Mesendoderm (in vitro differentiated cells): ENCODE measurements around the gene TARM1.
A peak's percentile ranks its signal among the peaks of the same experiment; 100 is the strongest.
"Not testable (repeated sequence)": the region's sequence is repeated elsewhere in the genome, so short reads cannot be mapped to it uniquely, and the experiment has no call there.

Source experiments
- DNase-seq: peaks from one replicate; pipeline ENCODE4 v3.0.0; 2013
- H2AK5ac ChIP-seq: 2 replicates; pipeline ENCODE4 v1.6.1; 2013; ENCODE audit warnings: low read length, inconsistent platforms
- H2BK120ac ChIP-seq: 2 replicates; pipeline ENCODE4 v1.6.1; 2013; ENCODE audit warnings: low read depth, mild to moderate bottlenecking, low read length, moderate library complexity, mixed read lengths
- H2BK15ac ChIP-seq: replicated peaks from 2 replicates; pipeline ENCODE4 v1.6.1; 2013; ENCODE audit warnings: low read depth, mild to moderate bottlenecking, moderate library complexity
- H2BK5ac ChIP-seq: 2 replicates; pipeline ENCODE4 v1.6.1; 2013; ENCODE audit warnings: low read length, inconsistent platforms
- H3K18ac ChIP-seq: 2 replicates; pipeline ENCODE4 v1.6.1; 2013; ENCODE audit warnings: mild to moderate bottlenecking, low read length, mixed read lengths
- H3K23ac ChIP-seq: one replicate; pipeline ENCODE4 v1.6.1; 2013; ENCODE audit warnings: low read length
- H3K27ac ChIP-seq: 2 replicates; pipeline ENCODE4 v1.5.1; 2013; ENCODE audit warnings: low read depth, mild to moderate bottlenecking, inconsistent platforms, low read length, moderate library complexity
- H3K27me3 ChIP-seq: 2 replicates; pipeline ENCODE4 v1.6.1; 2013; ENCODE audit warnings: low read length, control low read depth, mild to moderate bottlenecking, inconsistent platforms; ENCODE audit not compliant: insufficient read depth, poor library complexity
- H3K36me3 ChIP-seq: 2 replicates; pipeline ENCODE4 v1.6.1; 2013; ENCODE audit warnings: low read length, inconsistent platforms; ENCODE audit not compliant: control insufficient read depth, insufficient read depth
- H3K4ac ChIP-seq: one replicate; pipeline ENCODE4 v1.6.1; 2013; ENCODE audit warnings: low read depth, mild to moderate bottlenecking, low read length, moderate library complexity
- H3K4me1 ChIP-seq: 2 replicates; pipeline ENCODE4 v1.6.1; 2013; ENCODE audit warnings: low read depth, low read length, inconsistent platforms; ENCODE audit not compliant: control insufficient read depth
- H3K4me2 ChIP-seq: 2 replicates; pipeline ENCODE4 v1.6.1; 2013; ENCODE audit warnings: low read length
- H3K4me3 ChIP-seq: 2 replicates; pipeline ENCODE4 v1.5.1; 2013; ENCODE audit warnings: mild to moderate bottlenecking, low read length
- H3K56ac ChIP-seq: one replicate; pipeline ENCODE4 v1.6.1; 2013; ENCODE audit warnings: low read length
- H3K79me1 ChIP-seq: 2 replicates; pipeline ENCODE4 v1.6.1; 2013; ENCODE audit warnings: low read length, inconsistent platforms
- H3K79me2 ChIP-seq: 2 replicates; pipeline ENCODE4 v1.6.1; 2013; ENCODE audit warnings: mild to moderate bottlenecking, low read length; ENCODE audit not compliant: control insufficient read depth, insufficient read depth
- H3K9ac ChIP-seq: 2 replicates; pipeline ENCODE4 v1.6.1; 2013; ENCODE audit warnings: low read length, inconsistent platforms
- H4K5ac ChIP-seq: one replicate; pipeline ENCODE4 v1.6.1; 2013; ENCODE audit warnings: low read length
- H4K8ac ChIP-seq: one replicate; pipeline ENCODE4 v1.6.1; 2013; ENCODE audit warnings: low read depth, mild to moderate bottlenecking, control low read depth, low read length, moderate library complexity
- WGBS: extraction: QIAGEN DNeasy Blood & Tissue Kit; methylation state at CpG from one replicate; pipeline ENCODE4 v1.1.7; 2013; ENCODE audit warnings: low lambda C conversion rate, missing lambda C conversion rate; ENCODE audit not compliant: insufficient coverage; ENCODE audit errors: extremely low coverage; 5-methylcytosine and 5-hydroxymethylcytosine counted together

The TARM1 gene

GRCh38 chr19:54036542-54036941 is 44.6 kb downstream of the TARM1 start:
- H3K79me1 ChIP-seq, H4K5ac ChIP-seq, H3K27me3 ChIP-seq, H4K8ac ChIP-seq, H3K4ac ChIP-seq, H2BK15ac ChIP-seq, H3K79me2 ChIP-seq, H3K9ac ChIP-seq, H2BK5ac ChIP-seq, H3K4me2 ChIP-seq, DNase-seq, H3K36me3 ChIP-seq, H3K23ac ChIP-seq, H2BK120ac ChIP-seq, H3K4me1 ChIP-seq, H3K4me3 ChIP-seq, H2AK5ac ChIP-seq: not testable (repeated sequence)
- WGBS: no CpG with 5 or more reads among the region's 5 CpGs
- Histone ChIP-seq H3K56ac (peak overlapping the region; percentile 60), H3K27ac (peak overlapping the region; percentile 75), H3K18ac (peak overlapping the region; percentile 68)

DNA sequence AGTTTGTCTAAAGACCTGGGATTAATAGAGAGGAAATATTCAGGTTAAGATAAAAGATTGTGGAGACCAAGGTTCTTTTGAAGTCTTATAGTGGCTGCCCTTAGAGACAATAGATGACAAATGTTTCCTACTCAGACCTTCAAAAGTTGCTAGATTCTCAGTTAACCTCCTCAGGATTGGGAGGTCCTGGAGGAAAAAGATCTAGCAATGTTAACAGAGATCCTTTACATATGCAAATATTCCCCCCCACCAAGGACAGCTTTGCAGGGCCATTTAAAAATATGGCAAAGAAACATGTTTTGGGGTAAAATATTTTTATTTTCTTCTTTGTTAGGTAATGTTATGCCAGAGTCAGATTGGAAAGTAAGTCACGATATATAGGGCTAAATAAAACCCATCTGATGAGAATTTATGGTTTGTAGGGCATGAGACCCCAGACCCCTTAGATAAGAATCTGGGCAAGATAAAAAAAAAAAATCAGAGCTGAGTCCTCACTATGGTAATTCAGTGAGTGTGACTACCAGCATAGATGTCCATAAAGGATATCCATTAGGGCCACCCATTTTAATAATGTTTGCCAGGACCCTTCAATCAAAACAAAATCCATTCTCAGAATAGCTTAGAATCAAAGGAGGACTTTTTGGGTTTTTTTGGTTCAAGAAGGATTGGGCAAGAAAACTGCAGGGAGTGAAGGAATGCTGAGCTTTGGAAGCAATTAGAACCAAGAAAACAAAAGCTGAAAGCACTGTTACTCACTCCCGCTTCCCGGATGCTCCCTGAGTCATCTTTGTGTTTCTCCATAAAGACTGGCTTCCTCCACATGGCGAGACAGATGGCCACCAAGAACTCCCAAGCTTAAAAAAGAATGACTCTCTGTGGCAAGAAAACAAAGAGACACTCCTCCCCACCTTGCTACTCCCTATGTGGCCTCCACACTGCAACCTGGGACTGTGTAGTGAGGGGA is 45.7 kb downstream of the TARM1 start:
- Histone ChIP-seq H3K27me3 (no peaks in the 10 kb centered on the region), H3K9ac (no peak overlapping the region), H3K79me2 (no peaks in the 10 kb centered on the region), H3K4me2 (no peak overlapping the region), H3K36me3 (no peaks in the 10 kb centered on the region), H3K4ac (peak overlapping the region; percentile 37), H2BK120ac (peak overlapping the region; percentile 24), H2BK5ac (peak overlapping the region; percentile 31), H3K56ac (peak overlapping the region; percentile 59), H3K79me1 (no peaks in the 10 kb centered on the region), H3K27ac (peak overlapping the region; percentile 92), H3K4me3 (no peak overlapping the region), H3K23ac (no peak overlapping the region), H4K8ac (peak overlapping the region; percentile 39), H3K4me1 (peaks cover 3% of the 10 kb centered on the region), H2BK15ac (peak overlapping the region; percentile 27), H4K5ac (no peak overlapping the region), H3K18ac (peak overlapping the region; percentile 71), H2AK5ac (no peak overlapping the region)
- peak; percentile 91 for DNase-seq
- no CpG with 5 or more reads among the region's 4 CpGs for WGBS

- Histone ChIP-seq H3K36me3 (no peaks in the 10 kb centered on the region), H3K4me3 (no peak overlapping the region), H2BK5ac (no peak overlapping the region), H2BK15ac (no peak overlapping the region), H3K4ac (peak overlapping the region; percentile 7), H3K9ac (no peak overlapping the region), H3K4me2 (no peak overlapping the region), H4K8ac (no peak overlapping the region), H3K23ac (no peak overlapping the region), H3K27ac (no peak overlapping the region), H4K5ac (no peak overlapping the region), H3K56ac (peak overlapping the region; percentile 34), H3K79me1 (no peaks in the 10 kb centered on the region), H3K79me2 (no peaks in the 10 kb centered on the region), H2BK120ac (no peak overlapping the region), H3K27me3 (no peaks in the 10 kb centered on the region), H3K18ac (peak overlapping the region; percentile 89), H3K4me1 (peaks cover 3% of the 10 kb centered on the region), H2AK5ac (no peak overlapping the region)
- peak; percentile 47 for DNase-seq
- no CpG with 5 or more reads among the region's 13 CpGs for WGBS
These were observed 50.1 kb downstream of the TARM1 start for GRCh38 chr19:54030895-54031586.

- H3K4me3 ChIP-seq: no peak overlapping the region
- peaks cover 3% of the 10 kb centered on the region for H3K4me1 ChIP-seq
- no peak overlapping the region for H2BK120ac ChIP-seq
- no peaks in the 10 kb centered on the region for H3K79me2 ChIP-seq
- DNase-seq: peak; percentile 94
- no peaks in the 10 kb centered on the region for H3K79me1 ChIP-seq
- H3K4me2 ChIP-seq: no peak overlapping the region
- H3K4ac ChIP-seq: no peak overlapping the region
- H2AK5ac ChIP-seq: no peak overlapping the region
- no peak overlapping the region for H2BK15ac ChIP-seq
- no peak overlapping the region for H4K8ac ChIP-seq
- H3K27me3 ChIP-seq: no peaks in the 10 kb centered on the region
- WGBS: no CpG with 5 or more reads among the region's 9 CpGs
- no peak overlapping the region for H2BK5ac ChIP-seq
- no peak overlapping the region for H4K5ac ChIP-seq
- H3K9ac ChIP-seq: no peak overlapping the region
- H3K36me3 ChIP-seq: no peaks in the 10 kb centered on the region
- H3K56ac ChIP-seq: no peak overlapping the region
- no peak overlapping the region for H3K27ac ChIP-seq
- no peak overlapping the region for H3K18ac ChIP-seq
- H3K23ac ChIP-seq: no peak overlapping the region
These were observed 51.2 kb downstream of the TARM1 start for GRCh38 chr19:54029930-54030490.

- Histone ChIP-seq H3K9ac (no peak overlapping the region), H3K18ac (no peak overlapping the region), H2BK15ac (no peak overlapping the region), H3K4me1 (no peaks in the 10 kb centered on the region), H3K79me1 (no peaks in the 10 kb centered on the region), H3K56ac (no peak overlapping the region), H3K27ac (no peak overlapping the region), H2BK120ac (no peak overlapping the region), H3K79me2 (no peaks in the 10 kb centered on the region), H3K27me3 (no peaks in the 10 kb centered on the region), H3K4me3 (no peak overlapping the region), H3K23ac (no peak overlapping the region), H3K4ac (no peak overlapping the region), H4K8ac (no peak overlapping the region), H3K4me2 (no peak overlapping the region), H4K5ac (no peak overlapping the region), H2AK5ac (no peak overlapping the region), H2BK5ac (no peak overlapping the region), H3K36me3 (no peaks in the 10 kb centered on the region)
- DNase-seq: no peak
- no CpG with 5 or more reads among the region's 3 CpGs for WGBS
These were observed 51.9 kb downstream of the TARM1 start for GRCh38 chr19:54029301-54029700.
